CD4-positive, alpha-beta T cell (primary cell): ENCODE data around the gene SRC. TPM values are rescaled to one million over a fixed set of nuclear protein-coding genes. Genes with fewer than 3 reads are reported as not detected.

Source experiments
- ATAC-seq: fragments of 200-7000 bp; cut with Tn5 transposase; one replicate; pipeline ENCODE4 v1.10.0; 2022; ENCODE audit warnings: mild to moderate bottlenecking; ENCODE audit not compliant: poor library complexity
- CTCF ChIA-PET: fragments of 350-600 bp; sonication (Branson Sonifier 250); formaldehyde crosslinking; loops from one replicate; lab custom pipeline; 2021; ENCODE audit warnings: antibody characterized with exemption, inconsistent platforms; lab: Charles Lee
- POLR2A ChIA-PET: fragments of 350-600 bp; sonication (Branson Sonifier 250); formaldehyde crosslinking; loops from one replicate; lab custom pipeline; 2021; ENCODE audit warnings: antibody characterized with exemption, inconsistent platforms; lab: Charles Lee
- DNase-seq, 14 experiments: peaks; one replicate each; pipeline ENCODE4 v3.0.0-alpha.2; 2013 to 2020; ENCODE audit warnings: mixed read lengths in 2 of 14
- H3K27ac ChIP-seq, 2 donors: one replicate each; pipeline versions ENCODE4 v1.5.1 to v1.7.0; 2013; ENCODE audit warnings: low read length in 2 of 2, low read depth in 1 of 2, mild to moderate bottlenecking in 1 of 2
- H3K27me3 ChIP-seq, 2 experiments: 1 replicate in 1 of 2; 2 replicates in 1 of 2; pipeline versions ENCODE4 v1.6.1 to v1.7.0; 2013; ENCODE audit warnings: low read length in 2 of 2, control low read depth in 1 of 2, mild to moderate bottlenecking in 1 of 2, moderate library complexity in 1 of 2; ENCODE audit not compliant: insufficient read depth in 2 of 2, control insufficient read depth in 1 of 2
- H3K36me3 ChIP-seq: one replicate; pipeline ENCODE4 v1.6.1; 2013; ENCODE audit warnings: low read length, control low read depth; ENCODE audit not compliant: insufficient read depth
- H3K4me1 ChIP-seq: one replicate; pipeline ENCODE4 v1.6.1; 2013; ENCODE audit warnings: low read length, control low read depth; ENCODE audit not compliant: insufficient read depth
- H3K4me3 ChIP-seq: one replicate; pipeline ENCODE4 v1.5.1; 2013; ENCODE audit warnings: mild to moderate bottlenecking, low read length, moderate library complexity
- H3K9me3 ChIP-seq, 2 experiments: 1 replicate in 1 of 2; 2 replicates in 1 of 2; pipeline versions ENCODE4 v1.6.1 to v1.7.0; 2013; ENCODE audit warnings: low read length in 2 of 2, mild to moderate bottlenecking in 2 of 2, control low read depth in 1 of 2, moderate library complexity in 1 of 2; ENCODE audit not compliant: control insufficient read depth in 1 of 2, insufficient read depth in 1 of 2
- H3K27ac Mint-ChIP-seq: one replicate; pipeline ENCODE4 v1.8.0; 2020; ENCODE audit warnings: mixed read lengths
- H3K27me3 Mint-ChIP-seq: one replicate; pipeline ENCODE4 v1.8.0; 2021; ENCODE audit warnings: mixed read lengths
- H3K36me3 Mint-ChIP-seq: one replicate; pipeline ENCODE4 v1.8.0; 2021; ENCODE audit warnings: low read depth, mixed read lengths
- H3K4me1 Mint-ChIP-seq: one replicate; pipeline ENCODE4 v1.8.0; 2021; ENCODE audit warnings: low read depth, mixed read lengths
- H3K4me3 Mint-ChIP-seq: one replicate; pipeline ENCODE4 v1.8.0; 2020; ENCODE audit warnings: mild to moderate bottlenecking, mixed read lengths
- H3K9me3 Mint-ChIP-seq: one replicate; pipeline ENCODE4 v1.8.0; 2020; ENCODE audit warnings: mixed read lengths
- intact Hi-C, 2 experiments: fragments of 100-400 bp; cut with DNase I in 1 of 2; cut with micrococcal nuclease in 1 of 2; formaldehyde crosslinking; loops; one replicate each; pipeline versions ENCODE4 v1.15.1 to v1.9.0; 2023 to 2025; cut with DNase I, micrococcal nuclease
- total RNA-seq, 174 experiments: library from RNA in 2 of 174; stranded (reverse) in 2 of 174; gene quantifications; one replicate each; pipeline ENCODE4 v1.2.3 and lab custom pipeline; 2021 to 2026
- TF ChIP-seq, protein P1 (sequence below): fragments of 200-600 bp; IDR thresholded peaks from one replicate; pipeline ENCODE4 v1.8.0; 2022; ENCODE audit warnings: antibody characterized with exemption, mild to moderate bottlenecking

SRC gene
- total RNA-seq, 2 experiments from 2014 or later: 2.5 to 3.1 TPM

DNA sequence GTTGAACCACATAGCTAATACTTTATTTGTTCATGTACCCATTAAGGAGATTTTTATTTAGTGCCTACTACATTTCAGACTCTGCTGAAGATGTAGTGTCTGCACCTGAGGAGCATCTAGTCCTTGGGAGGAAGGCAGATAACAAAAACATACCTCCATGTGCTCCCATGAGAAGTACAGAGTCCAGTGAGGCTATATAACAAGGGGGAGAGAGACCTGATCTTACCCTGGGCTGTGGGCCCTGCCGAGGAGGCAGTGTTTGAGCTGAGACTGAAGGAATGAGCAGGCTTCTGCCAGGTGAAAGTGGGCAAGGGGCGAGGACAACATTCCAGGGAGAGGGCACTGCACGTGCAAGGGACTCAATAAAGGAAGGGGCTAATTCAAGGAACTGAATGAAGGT is 44.4 kb upstream of the SRC start:
- no peak overlapping the region for H3K27ac ChIP-seq
- no peak for ATAC-seq
- peaks cover 54% of the 10 kb centered on the region for H3K36me3 ChIP-seq
- Mint-ChIP-seq H3K9me3 (no peaks in the 10 kb centered on the region), H3K27ac (no peak overlapping the region), H3K36me3 (peaks cover 78% of the 10 kb centered on the region), H3K4me3 (no peak overlapping the region), H3K4me1 (peaks cover 14% of the 10 kb centered on the region), H3K27me3 (no peaks in the 10 kb centered on the region)
- no peak overlapping the region for H3K4me3 ChIP-seq
- H3K9me3 ChIP-seq: no peaks in the 10 kb centered on the region
- no peaks in the 10 kb centered on the region for H3K27me3 ChIP-seq
- no peak for DNase-seq
- intact Hi-C loops: no loop called here
- CTCF ChIA-PET: no interaction called here
- TF ChIP-seq, protein P1, sequence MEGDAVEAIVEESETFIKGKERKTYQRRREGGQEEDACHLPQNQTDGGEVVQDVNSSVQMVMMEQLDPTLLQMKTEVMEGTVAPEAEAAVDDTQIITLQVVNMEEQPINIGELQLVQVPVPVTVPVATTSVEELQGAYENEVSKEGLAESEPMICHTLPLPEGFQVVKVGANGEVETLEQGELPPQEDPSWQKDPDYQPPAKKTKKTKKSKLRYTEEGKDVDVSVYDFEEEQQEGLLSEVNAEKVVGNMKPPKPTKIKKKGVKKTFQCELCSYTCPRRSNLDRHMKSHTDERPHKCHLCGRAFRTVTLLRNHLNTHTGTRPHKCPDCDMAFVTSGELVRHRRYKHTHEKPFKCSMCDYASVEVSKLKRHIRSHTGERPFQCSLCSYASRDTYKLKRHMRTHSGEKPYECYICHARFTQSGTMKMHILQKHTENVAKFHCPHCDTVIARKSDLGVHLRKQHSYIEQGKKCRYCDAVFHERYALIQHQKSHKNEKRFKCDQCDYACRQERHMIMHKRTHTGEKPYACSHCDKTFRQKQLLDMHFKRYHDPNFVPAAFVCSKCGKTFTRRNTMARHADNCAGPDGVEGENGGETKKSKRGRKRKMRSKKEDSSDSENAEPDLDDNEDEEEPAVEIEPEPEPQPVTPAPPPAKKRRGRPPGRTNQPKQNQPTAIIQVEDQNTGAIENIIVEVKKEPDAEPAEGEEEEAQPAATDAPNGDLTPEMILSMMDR: no peak
- POLR2A ChIA-PET: no interaction called here
- H3K4me1 ChIP-seq: no peaks in the 10 kb centered on the region

DNA sequence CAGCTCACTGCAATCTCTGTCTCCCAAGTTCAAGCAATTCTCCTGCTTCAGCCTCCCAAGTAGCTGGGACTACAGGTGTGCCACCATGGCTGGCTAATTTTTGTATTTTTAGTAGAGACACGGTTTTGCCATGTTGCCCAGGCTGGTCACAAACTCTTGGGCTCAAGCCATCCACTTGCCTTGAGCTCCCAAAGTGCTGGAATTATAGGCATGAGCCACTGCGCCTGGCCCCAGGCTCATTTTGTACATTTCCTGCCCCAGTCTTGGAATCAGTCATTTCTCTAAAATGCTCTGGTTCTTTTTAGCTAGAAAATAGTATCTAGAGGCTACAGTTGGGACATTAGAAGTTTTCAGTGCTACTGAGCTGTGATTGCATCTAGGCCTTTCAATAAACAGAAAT is 43.0 kb upstream of the SRC start:
- intact Hi-C loops: no loop called here
- no peak overlapping the region for H3K4me3 Mint-ChIP-seq
- CTCF ChIA-PET: no interaction called here

GRCh38 chr20:37303637-37304036 is 42.3 kb upstream of the SRC start:
- no peaks in the 10 kb centered on the region for H3K27me3 Mint-ChIP-seq
- ChIA-PET CTCF (no interaction called here), POLR2A (interaction anchor here (1.5 kb wide), 1 partner anchor 14 kb away, joined by 6 read pairs; the partner anchor contains the start of gene MANBAL)
- peaks cover 13% of the 10 kb centered on the region for H3K4me1 Mint-ChIP-seq
- H3K36me3 Mint-ChIP-seq: peaks cover 80% of the 10 kb centered on the region
- no peak overlapping the region for H3K4me3 Mint-ChIP-seq
- Histone ChIP-seq H3K9me3 (no peaks in the 10 kb centered on the region), H3K4me1 (peaks cover 5% of the 10 kb centered on the region), H3K36me3 (peaks cover 64% of the 10 kb centered on the region), H3K27ac (no peak overlapping the region), H3K4me3 (no peak overlapping the region), H3K27me3 (no peaks in the 10 kb centered on the region)
- intact Hi-C loops: no loop called here
- DNase-seq: no peak
- H3K27ac Mint-ChIP-seq: no peak overlapping the region
- no peak for ATAC-seq
- TF ChIP-seq, protein P1: no peak
- no peaks in the 10 kb centered on the region for H3K9me3 Mint-ChIP-seq

More for the DNA sequence above, 43.0 kb upstream of the SRC start:
- H3K4me1 Mint-ChIP-seq: peaks cover 10% of the 10 kb centered on the region
- ATAC-seq (no peak), DNase-seq (no peak)
- POLR2A ChIA-PET: interaction anchor here (1.5 kb wide), 1 partner anchor 14 kb away, joined by 6 read pairs; the partner anchor contains the start of gene MANBAL
- H3K36me3 Mint-ChIP-seq: peaks cover 83% of the 10 kb centered on the region
- H3K27ac Mint-ChIP-seq: no peak overlapping the region
- H3K9me3 Mint-ChIP-seq: no peaks in the 10 kb centered on the region
- Histone ChIP-seq H3K27ac (no peak overlapping the region), H3K4me3 (no peak overlapping the region), H3K9me3 (no peaks in the 10 kb centered on the region), H3K36me3 (peaks cover 60% of the 10 kb centered on the region), H3K4me1 (no peaks in the 10 kb centered on the region), H3K27me3 (no peaks in the 10 kb centered on the region)
- TF ChIP-seq, protein P1: no peak
- no peaks in the 10 kb centered on the region for H3K27me3 Mint-ChIP-seq
